Neural progenitor cell (in vitro differentiated cells): ENCODE measurements around the gene IFT81.

Experiments used
- EZH2 ChIP-seq: fragments of 200-600 bp; sonication (generic); IDR thresholded peaks from 2 replicates; pipeline ENCODE4 v1.6.1; 2017; ENCODE audit warnings: antibody characterized with exemption, mild to moderate bottlenecking, moderate library complexity
- EZH2phosphoT487 ChIP-seq: fragments of 200-600 bp; sonication (generic); IDR thresholded peaks from 2 replicates; pipeline ENCODE4 v1.6.1; 2017; ENCODE audit warnings: antibody characterized with exemption
- TF ChIP-seq, protein P1 (sequence below): fragments of 200-600 bp; sonication (generic); IDR thresholded peaks from 2 replicates; pipeline ENCODE4 v1.5.1; 2017; ENCODE audit warnings: antibody characterized with exemption, mild to moderate bottlenecking

DNA sequence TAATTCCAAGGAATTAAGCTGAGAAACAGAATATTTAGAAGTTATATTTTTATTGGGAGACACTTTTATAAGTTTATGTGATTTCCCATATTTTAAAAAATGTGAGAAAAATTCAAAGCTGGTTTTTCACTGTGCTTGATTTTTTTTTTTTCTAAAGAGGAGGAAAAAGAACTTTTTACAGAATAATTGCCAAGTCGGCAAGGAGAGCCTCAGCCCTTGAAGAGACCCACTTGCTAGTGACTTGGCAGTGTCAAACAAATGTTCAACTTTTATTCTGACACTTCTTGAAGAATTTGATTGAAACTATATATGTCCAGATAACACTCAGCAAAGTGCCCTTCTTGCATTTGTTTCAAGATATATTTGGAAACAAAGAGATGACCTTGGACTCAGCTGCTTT, 104.6 kb downstream of the IFT81 start:
- TF ChIP-seq, protein P1, sequence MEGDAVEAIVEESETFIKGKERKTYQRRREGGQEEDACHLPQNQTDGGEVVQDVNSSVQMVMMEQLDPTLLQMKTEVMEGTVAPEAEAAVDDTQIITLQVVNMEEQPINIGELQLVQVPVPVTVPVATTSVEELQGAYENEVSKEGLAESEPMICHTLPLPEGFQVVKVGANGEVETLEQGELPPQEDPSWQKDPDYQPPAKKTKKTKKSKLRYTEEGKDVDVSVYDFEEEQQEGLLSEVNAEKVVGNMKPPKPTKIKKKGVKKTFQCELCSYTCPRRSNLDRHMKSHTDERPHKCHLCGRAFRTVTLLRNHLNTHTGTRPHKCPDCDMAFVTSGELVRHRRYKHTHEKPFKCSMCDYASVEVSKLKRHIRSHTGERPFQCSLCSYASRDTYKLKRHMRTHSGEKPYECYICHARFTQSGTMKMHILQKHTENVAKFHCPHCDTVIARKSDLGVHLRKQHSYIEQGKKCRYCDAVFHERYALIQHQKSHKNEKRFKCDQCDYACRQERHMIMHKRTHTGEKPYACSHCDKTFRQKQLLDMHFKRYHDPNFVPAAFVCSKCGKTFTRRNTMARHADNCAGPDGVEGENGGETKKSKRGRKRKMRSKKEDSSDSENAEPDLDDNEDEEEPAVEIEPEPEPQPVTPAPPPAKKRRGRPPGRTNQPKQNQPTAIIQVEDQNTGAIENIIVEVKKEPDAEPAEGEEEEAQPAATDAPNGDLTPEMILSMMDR, result no peak
- TF ChIP-seq EZH2 (no peak), EZH2phosphoT487 (no peak)
